Neural progenitor cell (in vitro differentiated cells): Measurements from ENCODE around the gene PLPP3. TPM values are rescaled to one million over a fixed set of nuclear protein-coding genes. Genes with fewer than 3 reads are reported as not detected.

Experiments
- DNase-seq: peaks from one replicate; pipeline ENCODE4 v3.0.0-alpha.2; 2016; ENCODE audit warnings: low spot score
- H2AFZ ChIP-seq: fragments of 200-600 bp; sonication (generic); replicated peaks from 2 replicates; pipeline ENCODE4 v1.6.1; 2016; ENCODE audit warnings: antibody characterized with exemption
- H3F3A ChIP-seq: fragments of 200-600 bp; sonication (generic); 2 replicates; pipeline ENCODE4 v1.6.1; 2016; ENCODE audit warnings: antibody characterized with exemption, low read depth
- H3K27ac ChIP-seq: fragments of 200-600 bp; sonication (generic); 2 replicates; pipeline ENCODE4 v1.5.1; 2016; ENCODE audit warnings: mild to moderate bottlenecking
- H3K27me3 ChIP-seq: fragments of 200-600 bp; sonication (generic); 2 replicates; pipeline ENCODE4 v1.6.1; 2016; ENCODE audit warnings: mild to moderate bottlenecking, moderate library complexity
- H3K36me3 ChIP-seq: fragments of 200-600 bp; sonication (generic); 2 replicates; pipeline ENCODE4 v1.5.1; 2016
- H3K4me1 ChIP-seq: fragments of 200-600 bp; sonication (generic); 2 replicates; pipeline ENCODE4 v1.6.1; 2016; ENCODE audit warnings: mixed run types
- H3K4me2 ChIP-seq: fragments of 200-600 bp; sonication (generic); 2 replicates; pipeline ENCODE4 v1.6.1; 2016
- H3K4me3 ChIP-seq: fragments of 200-600 bp; sonication (generic); 2 replicates; pipeline ENCODE4 v1.5.1; 2016
- H3K79me2 ChIP-seq: fragments of 200-600 bp; sonication (generic); 2 replicates; pipeline ENCODE4 v1.6.1; 2016; ENCODE audit warnings: low read depth
- H3K9ac ChIP-seq: fragments of 200-600 bp; sonication (generic); 2 replicates; pipeline ENCODE4 v1.6.1; 2016
- H3K9me3 ChIP-seq: fragments of 200-600 bp; sonication (generic); 2 replicates; pipeline ENCODE4 v1.5.1; 2016; ENCODE audit warnings: low read depth
- H4K20me1 ChIP-seq: fragments of 200-600 bp; sonication (generic); 2 replicates; pipeline ENCODE4 v1.6.1; 2016; ENCODE audit warnings: low read depth
- H3K27ac Mint-ChIP-seq: 3 replicates; pipeline ENCODE4 v1.8.0; 2021; ENCODE audit warnings: mixed read lengths
- H3K27me3 Mint-ChIP-seq: 2 replicates; pipeline ENCODE4 v1.8.0; 2022; ENCODE audit warnings: low read depth, mild to moderate bottlenecking, inconsistent platforms, moderate library complexity, mixed read lengths; ENCODE audit not compliant: insufficient read depth
- H3K36me3 Mint-ChIP-seq: 3 replicates; pipeline ENCODE4 v1.8.0; 2021; ENCODE audit warnings: mixed read lengths
- H3K4me1 Mint-ChIP-seq: 3 replicates; pipeline ENCODE4 v1.8.0; 2021; ENCODE audit warnings: mixed read lengths
- H3K4me3 Mint-ChIP-seq: 3 replicates; pipeline ENCODE4 v1.8.0; 2021; ENCODE audit warnings: mild to moderate bottlenecking, moderate library complexity, mixed read lengths
- H3K9me3 Mint-ChIP-seq: 3 replicates; pipeline ENCODE4 v1.8.0; 2020; ENCODE audit warnings: mixed read lengths
- CTCF ChIP-seq: fragments of 200-600 bp; sonication (generic); IDR thresholded peaks from 2 replicates; pipeline ENCODE4 v1.5.1; 2017; ENCODE audit warnings: antibody characterized with exemption, mild to moderate bottlenecking
- EZH2 ChIP-seq: fragments of 200-600 bp; sonication (generic); IDR thresholded peaks from 2 replicates; pipeline ENCODE4 v1.6.1; 2017; ENCODE audit warnings: antibody characterized with exemption, mild to moderate bottlenecking, moderate library complexity
- EZH2phosphoT487 ChIP-seq: fragments of 200-600 bp; sonication (generic); IDR thresholded peaks from 2 replicates; pipeline ENCODE4 v1.6.1; 2017; ENCODE audit warnings: antibody characterized with exemption
- total RNA-seq: library from RNA; depleted of rRNA; stranded (reverse); fragments of >200 nt; gene quantifications from 2 replicates; pipeline ENCODE4 v1.2.3, GENCODE V29; 2015; ENCODE audit warnings: low replicate concordance

PLPP3 gene
- total RNA-seq, 1 donor from 2014 or later: 28.5 TPM

- TF ChIP-seq EZH2phosphoT487 (no peak), CTCF (no peak), EZH2 (no peak)
- no peak overlapping the region for H3K4me3 Mint-ChIP-seq
- H3K9me3 Mint-ChIP-seq: peaks cover 6% of the 10 kb centered on the region
- Histone ChIP-seq H3K4me1 (peaks cover 36% of the 10 kb centered on the region), H3K27me3 (no peaks in the 10 kb centered on the region), H3K4me3 (no peak overlapping the region), H3K4me2 (no peak overlapping the region), H2AFZ (no peak overlapping the region), H3K9me3 (no peaks in the 10 kb centered on the region), H3K27ac (no peak overlapping the region), H3K79me2 (peaks cover 100% of the 10 kb centered on the region), H3F3A (peaks cover 4% of the 10 kb centered on the region), H4K20me1 (peaks cover 42% of the 10 kb centered on the region), H3K9ac (no peak overlapping the region), H3K36me3 (no peaks in the 10 kb centered on the region)
- H3K27me3 Mint-ChIP-seq: no peaks in the 10 kb centered on the region
- H3K4me1 Mint-ChIP-seq: peaks cover 38% of the 10 kb centered on the region
- H3K36me3 Mint-ChIP-seq: peaks cover 35% of the 10 kb centered on the region
- no peak for DNase-seq
- H3K27ac Mint-ChIP-seq: no peak overlapping the region
Observed at GRCh38 chr1:56543783-56544612, 35.4 kb downstream of the PLPP3 start.

DNA sequence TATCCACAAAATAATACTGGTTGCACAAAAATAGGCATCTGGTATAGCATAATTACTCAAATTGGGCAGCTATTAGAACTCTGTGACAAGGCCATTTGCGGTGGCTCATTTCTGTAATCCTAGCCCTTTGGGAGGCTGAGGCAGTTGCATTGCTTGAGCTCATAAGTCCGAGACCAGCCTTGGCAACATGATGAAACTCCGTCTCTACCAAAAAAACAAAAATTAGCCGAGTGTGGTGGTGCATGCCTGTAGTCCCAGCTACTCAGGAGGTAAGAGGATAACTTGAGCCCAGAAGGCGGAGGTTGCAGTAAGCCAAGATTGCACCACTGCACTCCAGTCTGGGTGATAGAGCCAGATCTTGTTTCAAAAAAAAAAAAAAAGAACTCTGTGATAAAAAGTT is 36.7 kb downstream of the PLPP3 start:
- no peak overlapping the region for H3K4me3 ChIP-seq
- Mint-ChIP-seq H3K36me3 (peaks cover 41% of the 10 kb centered on the region), H3K4me1 (peaks cover 28% of the 10 kb centered on the region), H3K4me3 (no peak overlapping the region), H3K9me3 (peaks cover 8% of the 10 kb centered on the region), H3K27ac (no peak overlapping the region), H3K27me3 (no peaks in the 10 kb centered on the region)
- no peak for TF ChIP-seq EZH2phosphoT487
- TF ChIP-seq EZH2: no peak
- TF ChIP-seq CTCF: no peak
- H3K9me3 ChIP-seq: no peaks in the 10 kb centered on the region
- DNase-seq: no peak
- no peak overlapping the region for H3K27ac ChIP-seq
- no peak overlapping the region for H2AFZ ChIP-seq
- H3K36me3 ChIP-seq: no peaks in the 10 kb centered on the region
- peaks cover 32% of the 10 kb centered on the region for H4K20me1 ChIP-seq
- H3K4me1 ChIP-seq: peaks cover 22% of the 10 kb centered on the region
- no peaks in the 10 kb centered on the region for H3F3A ChIP-seq
- no peaks in the 10 kb centered on the region for H3K27me3 ChIP-seq
- H3K9ac ChIP-seq: no peak overlapping the region
- H3K4me2 ChIP-seq: no peak overlapping the region
- H3K79me2 ChIP-seq: peaks cover 100% of the 10 kb centered on the region

- H2AFZ ChIP-seq: no peak overlapping the region
- Mint-ChIP-seq H3K4me1 (peaks cover 21% of the 10 kb centered on the region), H3K9me3 (peaks cover 13% of the 10 kb centered on the region), H3K4me3 (no peak overlapping the region), H3K36me3 (peaks cover 48% of the 10 kb centered on the region), H3K27ac (no peak overlapping the region), H3K27me3 (no peaks in the 10 kb centered on the region)
- no peak overlapping the region for H3K4me2 ChIP-seq
- H3K27ac ChIP-seq: no peak overlapping the region
- no peaks in the 10 kb centered on the region for H3K36me3 ChIP-seq
- peaks cover 100% of the 10 kb centered on the region for H3K79me2 ChIP-seq
- H3K4me3 ChIP-seq: no peak overlapping the region
- no peak for DNase-seq
- TF ChIP-seq EZH2phosphoT487 (no peak), EZH2 (no peak), CTCF (no peak)
- H3K4me1 ChIP-seq: peaks cover 15% of the 10 kb centered on the region
- no peak overlapping the region for H3K9ac ChIP-seq
- no peaks in the 10 kb centered on the region for H3K9me3 ChIP-seq
- no peaks in the 10 kb centered on the region for H3F3A ChIP-seq
- H3K27me3 ChIP-seq: no peaks in the 10 kb centered on the region
- H4K20me1 ChIP-seq: peaks cover 23% of the 10 kb centered on the region
Observed at GRCh38 chr1:56541408-56541807, 38.0 kb downstream of the PLPP3 start.
